GM21529 (cell line): ENCODE measurements around the gene ITGB1BP1.
A peak's percentile ranks its signal among the peaks of the same experiment; 100 is the strongest.

ENCODE experiments used
- ATAC-seq: cut with Tn5 transposase; IDR thresholded peaks from one replicate; pipeline ENCODE4 v1.9.1; 2021; ENCODE audit not compliant: unreplicated experiment

ITGB1BP1 gene, protein sequence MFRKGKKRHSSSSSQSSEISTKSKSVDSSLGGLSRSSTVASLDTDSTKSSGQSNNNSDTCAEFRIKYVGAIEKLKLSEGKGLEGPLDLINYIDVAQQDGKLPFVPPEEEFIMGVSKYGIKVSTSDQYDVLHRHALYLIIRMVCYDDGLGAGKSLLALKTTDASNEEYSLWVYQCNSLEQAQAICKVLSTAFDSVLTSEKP

DNA sequence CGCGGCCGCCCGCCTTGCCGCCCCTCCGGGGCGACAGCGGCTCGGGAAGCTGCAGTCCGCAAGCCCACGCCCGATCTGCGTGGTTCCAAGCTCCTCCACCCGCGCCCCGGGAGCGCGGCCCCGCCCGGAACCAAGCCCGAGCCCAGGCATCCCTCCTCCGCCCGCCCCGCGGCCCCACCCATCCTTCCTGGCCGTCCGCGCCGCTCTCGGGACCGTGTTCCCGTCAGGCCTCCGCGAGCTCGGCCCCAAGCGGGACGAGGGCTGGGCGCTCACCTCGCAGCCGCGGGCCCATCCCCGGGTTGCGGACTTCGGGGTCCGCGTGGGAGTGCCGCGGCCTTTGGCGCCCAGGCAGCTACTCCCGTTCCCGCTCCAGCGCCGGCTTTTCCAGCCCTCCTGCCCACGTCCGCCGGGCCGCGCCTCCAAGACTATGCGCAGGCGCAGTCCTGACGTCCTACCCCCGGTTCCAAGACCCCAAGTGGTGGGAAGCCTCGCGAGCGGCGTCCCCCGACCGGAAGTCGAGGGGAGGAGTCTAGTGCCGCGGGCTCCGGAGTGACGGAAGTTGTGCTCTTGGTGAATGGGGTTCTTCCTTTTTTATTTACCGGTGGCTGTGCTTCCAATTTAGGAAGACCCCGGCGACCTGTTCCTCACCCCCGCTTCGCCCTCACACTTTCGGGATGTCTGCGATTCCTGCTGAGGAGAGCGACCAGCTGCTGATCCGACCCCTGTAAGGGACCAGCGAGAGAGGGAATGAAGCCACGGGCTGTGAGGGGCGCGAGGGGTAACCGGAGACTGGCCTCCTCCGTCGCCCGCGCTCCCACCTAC, at the start of gene ITGB1BP1, which contains the start of gene CPSF3:
Gene ITGB1BP1, minus strand, starts transcription at position 429 of the 822 bp plus-strand sequence. CDS start 4,831 bp downstream, outside the sequence.
Gene CPSF3, plus strand, starts transcription at position 555 of the 822 bp plus-strand sequence. Its CDS starts 120 bp downstream, at position 675.
- peak; percentile 84 for ATAC-seq

DNA sequence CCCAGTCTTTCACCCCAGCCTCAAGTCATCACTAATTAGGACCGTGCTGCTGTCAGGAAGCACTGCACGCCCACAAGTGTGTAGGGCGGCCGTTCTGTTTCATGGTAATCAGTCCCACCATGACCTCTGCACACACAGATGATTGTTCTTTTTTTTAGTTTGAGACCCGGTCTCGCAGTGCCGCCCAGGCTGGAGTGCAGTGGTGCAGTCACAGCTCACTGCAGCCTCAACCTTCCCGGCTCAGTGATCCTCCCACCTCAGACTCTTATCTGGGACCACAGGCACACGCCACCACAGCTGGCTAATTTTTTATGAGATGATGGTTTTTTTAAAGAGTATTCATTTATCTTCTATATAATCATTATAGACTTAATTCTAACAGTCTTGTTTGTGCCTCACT, 49.2 kb upstream of the ITGB1BP1 start:
- no peak for ATAC-seq

DNA sequence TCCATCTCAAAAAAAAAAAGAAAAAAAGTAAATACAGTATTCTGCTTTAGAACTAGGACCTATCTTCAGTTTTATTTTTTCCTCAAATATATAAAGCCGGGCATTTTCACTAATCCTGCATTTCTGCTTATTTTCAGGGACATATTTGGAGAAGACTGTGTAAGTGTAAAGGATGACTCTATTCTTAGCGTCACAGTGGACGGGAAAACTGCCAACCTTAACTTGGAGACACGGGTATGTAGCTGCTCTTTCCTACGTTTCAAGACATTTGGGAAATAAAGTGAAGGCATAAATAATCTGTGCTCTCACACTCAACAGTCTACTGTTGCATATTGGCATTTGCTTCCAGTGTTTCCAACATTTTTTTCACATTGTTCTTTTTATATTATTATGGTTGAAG, 47.9 kb upstream of the ITGB1BP1 start:
- ATAC-seq = no peak

DNA sequence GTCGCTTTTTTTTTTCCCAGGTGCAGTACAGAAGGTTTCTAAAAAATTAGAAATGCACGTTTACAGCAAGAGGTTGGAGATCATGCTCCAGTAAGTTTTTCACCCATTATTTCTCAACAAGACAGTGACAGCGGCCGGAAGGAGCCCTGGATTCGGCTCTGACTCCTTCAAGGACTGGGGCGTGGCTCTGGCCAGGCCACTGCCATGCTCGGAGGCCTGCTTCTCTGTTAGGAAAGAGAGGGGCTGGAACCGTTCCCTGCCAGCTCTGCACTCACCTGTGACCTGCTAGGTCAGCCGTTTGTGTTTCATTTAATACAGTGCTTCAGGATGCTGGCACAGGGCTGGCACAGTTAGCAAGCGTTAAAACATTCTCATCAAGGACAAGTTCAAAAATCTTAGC, 44.4 kb upstream of the ITGB1BP1 start:
- ATAC-seq = no peak

DNA sequence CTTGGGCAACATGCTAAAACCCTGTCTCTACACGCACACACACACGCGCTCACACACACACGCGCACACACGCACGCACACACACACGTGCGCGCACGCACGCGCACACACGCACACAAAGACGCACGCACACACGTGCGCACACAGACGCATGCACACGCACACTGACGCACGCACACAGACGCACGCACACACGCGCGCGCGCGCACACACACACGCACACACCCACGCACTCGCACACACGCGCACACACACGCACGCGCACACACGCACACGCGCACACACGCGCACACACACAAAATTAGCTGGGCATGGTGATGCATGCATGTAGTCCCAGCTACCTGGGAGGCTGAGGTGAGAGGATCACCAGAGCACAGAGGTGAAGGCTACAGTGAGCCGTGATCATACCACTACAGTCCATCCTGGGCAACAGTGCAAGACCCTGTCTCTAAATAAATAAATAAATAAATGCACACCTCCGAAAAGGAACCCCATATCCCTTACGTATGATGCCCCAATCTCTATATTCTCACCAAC, 42.9 kb upstream of the ITGB1BP1 start:
- ATAC-seq = no peak

DNA sequence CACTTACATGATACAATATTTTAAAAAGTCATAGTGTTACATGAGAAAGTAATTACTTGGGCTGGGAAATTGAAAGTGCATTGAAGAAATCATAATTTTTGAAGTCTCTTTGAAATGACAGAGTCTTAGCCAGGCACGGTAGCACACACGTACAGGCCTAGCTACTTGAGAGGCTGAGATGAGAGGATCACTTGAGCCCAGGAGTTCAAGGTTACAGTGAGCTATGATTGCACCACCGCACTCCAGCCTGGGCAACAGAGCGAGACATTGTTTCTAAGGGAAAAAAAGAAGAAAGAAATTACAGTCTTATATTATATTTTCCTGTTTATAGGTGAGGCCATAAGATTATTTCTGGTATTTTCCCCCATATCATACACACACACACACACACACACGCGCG, 41.8 kb upstream of the ITGB1BP1 start:
- no peak for ATAC-seq

DNA sequence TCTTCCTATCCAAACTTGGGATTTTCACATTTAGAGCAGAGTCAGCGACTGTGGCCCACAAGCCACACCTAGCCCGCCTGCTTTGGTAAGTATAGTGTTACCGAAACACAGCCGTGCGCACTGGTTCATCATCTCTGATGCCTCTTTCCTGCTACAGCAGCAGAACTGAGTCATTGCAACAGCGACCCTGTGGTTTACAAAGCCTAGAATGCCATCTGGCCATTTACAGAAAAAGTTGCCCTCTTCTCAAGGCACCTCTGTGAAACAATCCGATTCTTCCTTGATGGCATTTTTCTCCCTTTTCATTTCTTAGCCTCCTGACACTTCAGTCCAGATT, 40.3 kb upstream of the ITGB1BP1 start:
- no peak for ATAC-seq

DNA sequence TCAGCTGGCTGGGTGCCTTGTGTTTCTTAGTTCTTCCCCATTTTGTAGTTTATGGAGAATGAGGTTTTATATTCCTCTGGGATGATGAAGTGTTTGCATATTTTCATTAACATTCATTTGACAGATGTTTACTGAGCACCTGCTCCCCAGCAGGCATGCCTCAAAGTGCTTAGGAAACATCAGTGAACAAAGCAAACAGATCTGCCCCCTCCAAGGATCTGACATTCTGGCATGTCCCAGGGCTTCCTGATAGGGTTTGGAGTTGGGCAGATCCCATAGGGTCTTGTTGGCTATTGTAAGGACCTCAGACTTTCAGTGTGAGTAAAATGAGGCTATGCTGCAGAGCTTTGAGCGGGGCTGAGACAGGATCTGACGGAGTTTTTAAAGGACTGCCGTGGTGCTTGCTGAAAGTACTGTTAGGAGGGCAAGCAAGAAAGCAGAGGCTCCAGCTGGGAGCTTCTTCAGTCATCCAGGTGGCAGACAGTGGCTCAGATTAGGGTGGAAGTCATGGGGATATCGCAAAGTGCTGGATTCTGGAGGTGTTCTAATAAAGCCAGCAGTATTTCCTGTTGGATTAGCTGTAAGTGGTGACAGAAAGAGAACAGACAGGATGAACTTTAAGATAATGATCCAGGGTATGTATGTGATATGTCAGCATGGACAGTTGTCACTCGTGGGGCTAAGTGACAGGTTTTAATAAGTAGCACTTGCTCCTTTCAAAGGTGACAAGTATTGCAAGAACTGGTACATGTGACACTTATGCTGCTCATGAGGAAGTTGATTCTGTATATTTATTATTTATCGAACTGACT, 39.8 kb upstream of the ITGB1BP1 start:
- ATAC-seq = no peak

DNA sequence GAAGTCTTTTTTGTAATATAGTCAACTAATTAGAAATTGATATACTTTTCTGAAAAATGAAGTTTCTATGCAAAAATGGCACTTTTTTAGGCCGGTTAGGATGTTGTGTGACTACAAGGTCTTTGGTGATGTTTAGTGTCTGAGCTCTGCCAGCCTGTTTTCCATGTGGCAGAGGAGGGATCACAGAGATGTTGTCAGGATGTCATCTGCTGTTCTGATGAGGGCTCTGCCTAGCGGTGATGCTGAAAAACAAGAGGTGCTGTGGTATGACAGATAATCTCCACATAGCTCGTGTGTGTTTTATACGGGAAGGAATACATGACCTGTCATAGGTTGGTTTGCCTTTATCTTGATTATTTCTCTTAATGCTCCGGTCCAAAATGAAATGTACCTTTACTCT, 39.0 kb upstream of the ITGB1BP1 start:
- ATAC-seq = no peak

DNA sequence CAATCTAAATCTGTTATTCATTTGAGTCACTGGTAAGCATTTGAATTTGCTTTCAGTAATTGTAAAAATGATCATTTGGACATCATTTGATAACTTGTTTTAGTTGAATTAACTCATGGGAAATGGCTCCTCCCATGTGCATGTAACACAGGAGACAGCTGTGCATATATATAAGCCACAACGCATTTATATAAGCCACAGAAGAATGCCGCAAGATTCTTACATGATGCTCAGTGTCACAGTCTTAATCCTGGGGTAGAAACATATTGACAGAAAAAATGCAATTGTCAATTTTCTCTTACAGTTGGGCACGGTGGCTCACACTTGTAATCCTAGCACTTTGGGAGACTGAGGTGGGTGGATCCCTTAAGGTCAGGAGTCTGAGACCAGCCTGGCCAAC, 37.8 kb upstream of the ITGB1BP1 start:
- no peak for ATAC-seq

DNA sequence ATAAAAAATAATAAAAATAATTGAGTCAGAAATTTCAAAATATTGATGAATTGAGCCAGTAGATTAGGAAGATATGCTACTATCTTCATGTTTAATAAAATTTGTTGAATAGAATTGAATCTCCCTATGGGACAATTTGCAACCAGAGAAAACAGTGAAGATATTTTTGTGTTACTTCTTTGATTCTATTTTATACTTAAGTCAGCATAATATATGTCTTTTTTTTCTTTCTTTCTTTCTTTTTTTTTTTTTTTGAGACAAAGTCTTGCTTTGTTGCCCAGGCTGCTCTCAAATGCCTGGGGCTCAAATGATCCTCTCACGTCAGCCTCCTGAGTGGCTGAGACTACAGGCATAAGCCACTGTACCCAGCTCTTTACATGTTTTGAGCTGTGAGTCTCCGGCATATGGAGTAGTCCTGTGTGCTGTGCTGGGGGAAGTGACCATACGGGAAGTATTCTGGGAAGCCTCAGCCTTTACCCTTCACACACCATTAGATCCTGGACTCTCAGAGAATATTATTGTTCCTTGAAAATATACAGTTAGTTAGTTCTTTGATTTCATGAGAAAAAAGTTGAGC, 37.2 kb upstream of the ITGB1BP1 start:
- no peak for ATAC-seq

DNA sequence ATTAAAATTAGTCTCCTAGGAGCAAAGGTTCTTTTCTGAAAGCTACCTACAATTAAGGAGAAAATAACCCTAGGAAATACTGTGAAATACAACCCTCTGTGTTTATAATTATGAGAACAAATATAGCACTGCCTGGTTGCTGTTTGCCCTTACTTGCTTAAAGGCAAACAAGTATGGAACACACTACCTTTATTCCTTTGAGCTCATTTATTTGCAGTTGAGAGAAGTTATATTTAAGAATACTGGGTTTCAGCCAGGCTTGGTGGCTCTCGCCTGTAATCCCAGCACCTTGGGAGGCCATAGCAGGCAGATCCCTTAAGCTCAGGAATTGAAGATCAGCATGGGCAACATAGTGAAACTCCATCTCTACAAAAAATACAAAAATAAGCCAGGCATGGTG, 27.9 kb upstream of the ITGB1BP1 start:
- ATAC-seq = no peak

DNA sequence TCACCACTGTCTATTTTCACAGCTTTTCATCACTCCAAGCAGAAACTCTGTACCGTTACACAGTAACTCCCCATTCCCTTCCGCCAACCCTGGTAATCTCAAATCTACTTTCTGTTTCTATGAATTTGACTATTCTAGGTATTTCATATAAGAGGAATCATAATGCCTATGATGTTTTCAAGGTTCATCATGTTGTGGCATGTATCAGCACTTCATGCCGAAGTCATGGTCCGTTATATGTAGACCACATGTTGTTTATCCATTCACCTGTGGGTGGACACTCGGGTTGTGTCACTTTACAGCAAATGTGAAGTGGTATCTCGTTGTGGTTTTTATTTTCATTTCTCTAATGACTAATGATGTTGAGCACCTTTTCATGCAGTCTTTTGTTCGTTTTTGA, 21.8 kb upstream of the ITGB1BP1 start:
- ATAC-seq = no peak

DNA sequence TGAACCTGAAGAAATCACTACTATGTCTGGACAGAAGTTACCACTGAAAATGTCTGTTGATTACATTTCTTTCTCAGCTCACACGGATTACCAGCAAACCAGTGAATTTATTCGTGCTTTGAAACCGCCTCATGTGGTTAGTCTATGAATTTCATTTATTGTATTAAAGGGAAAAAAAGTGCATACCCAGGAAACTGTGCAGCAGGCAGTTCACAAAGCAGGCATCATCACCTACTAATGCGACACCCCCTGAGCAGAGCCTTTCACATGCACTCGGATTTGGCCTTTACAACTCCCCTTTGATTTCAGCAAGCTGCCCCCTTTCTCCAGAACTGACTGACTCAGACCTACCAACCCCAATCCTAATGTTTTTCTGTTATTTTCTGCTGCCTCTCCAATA, 20.2 kb upstream of the ITGB1BP1 start:
- no peak for ATAC-seq

DNA sequence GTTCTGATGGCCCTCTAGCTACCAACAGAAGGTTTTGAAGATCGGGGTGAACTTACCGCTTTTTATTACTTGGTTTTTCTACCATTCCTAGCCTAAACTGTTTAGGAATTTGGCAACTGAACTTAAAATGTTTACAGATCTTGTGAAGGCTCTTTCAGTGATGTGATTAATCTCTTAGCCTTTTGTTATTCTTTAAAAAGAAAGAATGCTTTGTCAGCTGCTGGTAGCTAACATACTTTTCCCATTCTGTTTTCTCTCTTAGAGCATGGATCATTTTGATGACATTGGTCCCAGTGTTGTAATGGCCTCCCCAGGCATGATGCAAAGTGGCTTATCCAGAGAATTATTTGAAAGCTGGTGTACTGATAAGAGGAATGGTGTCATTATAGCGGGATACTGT, 18.2 kb upstream of the ITGB1BP1 start:
- no peak for ATAC-seq

DNA sequence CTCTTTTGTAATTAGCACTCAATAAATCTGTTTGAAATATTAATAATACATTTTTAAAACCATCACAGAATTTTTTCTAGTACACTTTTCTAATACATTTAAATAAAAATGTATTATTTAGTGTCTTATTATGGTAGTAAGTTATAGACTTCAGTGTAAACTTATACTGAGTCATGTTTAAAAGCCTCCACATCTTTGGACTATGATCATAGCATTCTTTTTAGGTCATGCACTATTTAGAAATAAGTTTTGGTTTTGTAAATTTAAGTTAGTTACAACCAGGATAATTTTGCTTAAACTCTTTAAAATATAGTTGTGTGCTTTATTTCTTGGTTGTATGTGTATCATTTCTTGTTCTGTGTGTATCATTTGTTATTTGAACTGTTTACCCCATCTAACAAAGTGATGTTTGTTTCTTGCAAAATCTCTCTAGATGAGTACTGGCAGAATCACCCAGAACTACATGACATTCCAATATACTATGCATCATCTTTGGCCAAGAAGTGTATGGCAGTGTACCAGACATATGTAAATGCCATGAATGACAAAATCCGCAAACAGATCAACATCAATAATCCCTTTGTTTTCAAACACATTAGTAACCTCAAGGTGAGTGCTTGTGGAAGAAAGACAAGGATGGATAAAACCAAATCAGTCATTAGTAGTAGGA, 16.9 kb upstream of the ITGB1BP1 start:
- no peak for ATAC-seq

DNA sequence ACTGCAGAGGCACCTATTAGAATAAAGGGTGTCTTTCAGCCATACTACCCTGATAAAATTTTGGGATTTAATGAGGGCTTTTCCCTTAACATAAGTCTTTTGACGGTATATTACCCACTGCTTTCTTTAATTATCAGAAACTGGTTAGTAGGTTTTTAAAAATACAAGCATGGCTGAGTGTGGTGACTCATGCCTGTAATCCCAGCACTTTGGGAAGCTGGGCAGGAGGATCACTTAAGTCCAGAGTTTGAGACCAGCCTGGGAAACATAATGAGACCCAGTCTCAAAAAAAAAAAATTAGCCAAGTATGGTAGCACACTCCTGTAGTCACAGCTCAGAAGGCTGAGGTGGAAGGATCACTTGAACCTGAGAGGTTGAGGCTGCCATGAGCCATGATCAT, 16.2 kb upstream of the ITGB1BP1 start:
- ATAC-seq = no peak

DNA sequence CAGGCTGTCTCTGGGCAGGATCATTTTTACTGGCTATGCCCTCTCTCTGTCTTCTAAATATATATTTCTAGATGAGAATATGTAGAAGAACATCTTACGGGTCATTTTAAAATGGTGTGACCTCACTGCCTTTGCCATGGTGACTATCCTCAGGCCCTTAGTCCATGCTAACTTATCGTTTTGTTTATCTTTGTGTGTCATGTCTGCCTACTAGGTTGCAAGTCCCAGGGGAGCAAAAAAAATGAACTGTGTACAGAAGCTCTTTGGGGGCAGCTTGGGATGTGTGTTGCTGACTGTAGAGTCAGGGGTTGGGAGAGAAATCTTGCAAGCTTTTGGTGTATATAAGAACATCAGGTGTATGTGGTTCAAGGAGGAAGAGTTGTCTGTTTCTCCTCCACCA, 11.2 kb upstream of the ITGB1BP1 start:
- no peak for ATAC-seq

DNA sequence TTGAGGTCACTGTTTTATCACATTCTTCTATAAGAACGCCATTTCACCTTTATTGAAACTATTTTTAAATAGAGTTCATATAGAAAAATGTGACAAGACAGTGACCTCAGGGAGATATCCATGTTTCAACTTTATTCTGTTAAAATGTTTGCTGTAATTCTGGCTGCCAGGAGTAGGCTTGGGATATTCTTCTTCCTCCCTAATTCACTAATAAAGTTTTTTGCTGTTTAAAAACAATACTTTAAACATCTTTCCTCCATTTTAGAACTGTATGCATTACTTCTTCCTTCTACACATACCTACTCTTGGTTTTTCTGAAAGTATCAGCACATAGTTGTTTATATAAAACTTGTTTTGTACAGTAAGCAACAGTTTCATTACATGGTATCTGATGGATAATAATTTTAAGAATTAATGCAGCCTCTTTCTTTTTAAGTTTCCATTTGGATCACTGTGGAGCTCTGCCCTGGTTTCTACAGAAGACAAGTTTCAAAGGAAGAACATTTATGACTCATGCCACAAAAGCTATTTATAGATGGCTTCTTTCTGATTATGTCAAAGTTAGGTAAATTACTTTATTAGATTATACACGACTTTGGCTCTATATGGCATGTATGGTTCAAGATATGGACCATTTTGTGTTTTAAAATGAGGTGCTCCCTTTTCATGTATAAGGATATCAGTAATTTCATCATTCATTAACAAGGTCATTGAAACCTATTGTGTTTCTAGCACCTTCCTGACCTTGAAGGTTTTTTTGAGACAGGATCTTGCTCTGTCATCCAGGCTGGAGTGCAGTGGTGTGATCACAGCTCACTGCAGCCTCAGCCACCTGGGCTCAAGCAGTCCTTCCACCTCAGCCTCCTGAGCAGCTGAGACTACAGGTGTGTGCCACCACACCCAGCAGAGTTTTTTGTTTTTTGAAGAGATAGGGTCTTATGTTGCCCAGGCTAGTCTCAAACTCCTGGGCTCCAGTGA, 7.3 kb upstream of the ITGB1BP1 start:
- ATAC-seq = no peak
